GM12891 (cell line): ENCODE results near the gene BAZ1B.

Experiments
- DNase-seq: peaks from one replicate; pipeline ENCODE4 v3.0.0; 2011; ENCODE audit warnings: low spot score; ENCODE audit not compliant: insufficient read length
- FAIRE-seq: peaks from 2 replicates; lab custom pipeline; 2011; peaks lifted over from hg19 to GRCh38; lab: Jason Lieb, UNC
- PAX5 ChIP-seq: IDR thresholded peaks from 2 replicates; pipeline ENCODE4 v1.6.1; 2011; ENCODE audit warnings: low read length, moderate library complexity, mild to moderate bottlenecking; ENCODE audit not compliant: insufficient read depth, severe bottlenecking
- POLR2A ChIP-seq: IDR thresholded peaks from 2 replicates; pipeline ENCODE4 v1.6.1; 2011; ENCODE audit warnings: low read depth, low read length, control low read depth
- POLR2AphosphoS5 ChIP-seq: IDR thresholded peaks from 2 replicates; pipeline ENCODE4 v1.6.1; 2011; ENCODE audit warnings: low read depth, low read length, control low read depth
- POU2F2 ChIP-seq: IDR thresholded peaks from 2 replicates; pipeline ENCODE4 v1.6.1; 2011; ENCODE audit warnings: low read depth, mild to moderate bottlenecking, control low read depth, low read length, moderate library complexity
- SPI1 ChIP-seq: IDR thresholded peaks from 2 replicates; pipeline ENCODE4 v1.6.1; 2011; ENCODE audit warnings: low read depth, low read length, control low read depth
- TAF1 ChIP-seq: IDR thresholded peaks from 2 replicates; pipeline ENCODE4 v1.6.1; 2011; ENCODE audit warnings: low read depth, low read length, control low read depth

The BAZ1B gene

GRCh38 chr7:73449422-73449821 lies 72.7 kb downstream of the BAZ1B start:
- no peak for FAIRE-seq
- DNase-seq = no peak
- TF ChIP-seq TAF1 (no peak), SPI1 (no peak), POU2F2 (no peak), POLR2AphosphoS5 (no peak), POLR2A (no peak), PAX5 (no peak)

DNA sequence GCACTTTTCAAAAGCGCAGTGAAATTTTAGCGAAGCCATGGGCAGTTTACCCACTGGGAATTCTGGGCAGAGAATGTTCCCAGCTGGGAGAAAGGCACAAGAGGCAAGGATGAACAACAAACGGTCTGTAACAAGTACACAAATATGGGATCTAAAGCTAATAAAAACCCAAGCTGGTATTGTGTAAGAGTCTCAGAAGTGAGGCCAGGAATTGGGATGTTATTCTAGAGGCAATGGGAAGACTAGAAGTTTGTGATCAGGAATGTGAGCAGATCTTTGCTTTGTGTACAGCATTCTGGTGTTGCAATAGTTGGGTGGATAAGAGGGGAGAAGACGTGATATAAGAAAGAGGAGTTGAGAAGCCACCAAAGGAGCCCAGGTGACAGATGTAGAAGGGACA lies 73.5 kb downstream of the BAZ1B start:
- FAIRE-seq (no peak), DNase-seq (no peak)
- TF ChIP-seq TAF1 = no peak
- TF ChIP-seq POU2F2 = no peak
- no peak for TF ChIP-seq PAX5

DNA sequence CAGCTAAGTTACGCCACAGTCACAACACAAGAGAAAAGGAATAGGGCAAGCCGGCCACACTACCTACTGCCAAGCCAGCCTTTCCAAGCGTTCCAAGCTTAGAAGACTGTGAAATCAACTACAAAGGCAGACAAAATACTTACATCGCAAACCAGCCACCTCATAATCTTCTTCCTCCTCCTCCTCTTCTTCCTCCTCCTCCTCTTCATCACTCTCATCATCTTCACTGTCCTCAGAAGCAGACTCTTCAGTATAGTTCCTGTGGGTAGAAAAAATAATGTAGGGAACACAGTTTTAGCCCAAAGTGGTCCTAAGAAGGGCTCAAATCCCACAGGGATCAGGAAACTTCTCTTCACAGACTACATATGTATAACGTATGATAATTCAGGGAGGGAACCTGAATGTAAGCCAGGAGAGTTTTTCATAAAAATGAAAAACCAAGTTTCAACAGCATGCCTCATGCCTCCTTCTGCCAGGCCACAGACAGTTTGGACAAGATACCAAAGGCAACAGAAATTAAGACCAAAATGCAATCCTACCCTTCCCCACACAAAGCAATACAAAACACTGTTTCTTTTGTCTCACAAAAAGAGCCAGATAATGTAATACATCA lies 74.9 kb downstream of the BAZ1B start:
- FAIRE-seq (no peak), DNase-seq (no peak)
- TF ChIP-seq PAX5 (no peak), POU2F2 (no peak), SPI1 (no peak), POLR2A (no peak), POLR2AphosphoS5 (no peak), TAF1 (no peak)

GRCh38 chr7:73446682-73447081 lies 75.4 kb downstream of the BAZ1B start:
- DNase-seq (no peak), FAIRE-seq (no peak)
- TF ChIP-seq TAF1 = no peak
- no peak for TF ChIP-seq POLR2A
- no peak for TF ChIP-seq POU2F2
- TF ChIP-seq SPI1 = no peak
- TF ChIP-seq POLR2AphosphoS5 = no peak
- no peak for TF ChIP-seq PAX5

DNA sequence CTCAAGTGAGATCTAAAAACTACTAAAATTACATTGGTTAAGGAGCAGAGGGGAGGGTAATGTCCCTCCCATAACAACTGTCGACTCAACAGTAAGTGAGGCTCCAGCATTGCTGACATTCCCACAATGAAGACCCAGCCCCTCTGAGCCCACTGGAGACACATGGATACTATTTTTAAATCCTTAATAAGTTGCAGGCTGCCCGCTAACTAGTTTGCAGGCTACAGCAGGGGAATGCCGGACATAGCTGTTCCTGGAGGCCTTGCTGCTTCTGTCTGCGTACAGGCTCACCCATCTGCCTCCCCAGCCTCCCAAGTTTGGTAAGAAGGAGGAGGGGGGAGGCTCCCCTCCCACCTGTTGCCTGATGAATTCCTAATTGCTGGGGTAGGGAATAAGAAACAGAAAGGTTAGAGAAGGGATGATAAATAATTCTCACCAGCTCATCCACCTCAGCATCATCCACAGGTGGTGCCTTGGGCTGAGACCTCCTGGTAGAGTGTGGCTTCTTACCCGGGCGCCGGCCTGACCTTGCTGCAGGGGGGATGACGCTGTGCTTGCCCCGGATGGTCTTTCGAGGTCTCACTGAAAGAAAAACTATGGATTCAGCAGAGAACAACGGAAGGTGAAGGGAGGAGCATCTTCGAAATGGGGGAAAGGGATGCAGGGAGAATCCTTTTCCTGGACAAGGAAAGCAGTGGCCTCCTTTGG lies 78.4 kb downstream of the BAZ1B start:
- DNase-seq (no peak), FAIRE-seq (no peak)
- TF ChIP-seq SPI1 = no peak

- TF ChIP-seq SPI1 (no peak), POLR2A (no peak), POLR2AphosphoS5 (no peak), POU2F2 (no peak), PAX5 (no peak), TAF1 (no peak)
- DNase-seq (no peak), FAIRE-seq (no peak)
Observed at GRCh38 chr7:73442903-73443500, 79.1 kb downstream of the BAZ1B start.

DNA sequence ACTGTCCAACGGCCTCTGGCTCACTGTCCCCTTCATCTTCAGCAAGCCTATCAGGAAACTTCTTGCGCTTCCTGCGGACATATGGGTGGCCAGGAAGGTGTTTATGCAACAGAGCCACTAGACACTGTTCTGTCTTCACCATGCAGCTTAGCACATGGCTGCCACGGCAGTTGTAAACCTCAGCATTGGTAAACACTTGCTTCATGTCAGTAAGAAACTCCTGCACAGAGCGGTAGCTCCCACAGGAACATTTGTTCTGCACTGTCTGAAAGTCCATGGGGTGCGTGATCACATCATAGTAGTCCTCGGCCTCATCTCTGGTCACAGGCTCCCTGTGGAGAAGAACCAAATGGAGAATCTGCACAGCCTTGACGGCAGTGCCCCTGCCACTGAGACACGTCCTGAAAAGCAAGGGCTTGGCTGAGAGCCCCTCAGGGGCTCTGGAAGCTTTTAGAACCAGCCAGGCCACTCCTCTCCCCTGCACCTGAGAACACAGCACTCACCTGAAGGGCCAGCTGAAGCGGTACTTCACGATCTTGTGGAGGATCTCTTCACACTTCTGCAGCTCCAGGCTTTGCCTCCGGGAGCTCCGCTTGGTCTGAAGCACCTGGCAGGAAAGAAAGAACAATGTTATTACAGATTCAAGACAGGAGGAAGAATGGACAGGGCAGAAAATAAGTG lies 79.7 kb downstream of the BAZ1B start:
- no peak for DNase-seq
- no peak for FAIRE-seq
- TF ChIP-seq TAF1 (no peak), SPI1 (no peak), POLR2AphosphoS5 (no peak), POU2F2 (no peak), POLR2A (no peak), PAX5 (no peak)

DNA sequence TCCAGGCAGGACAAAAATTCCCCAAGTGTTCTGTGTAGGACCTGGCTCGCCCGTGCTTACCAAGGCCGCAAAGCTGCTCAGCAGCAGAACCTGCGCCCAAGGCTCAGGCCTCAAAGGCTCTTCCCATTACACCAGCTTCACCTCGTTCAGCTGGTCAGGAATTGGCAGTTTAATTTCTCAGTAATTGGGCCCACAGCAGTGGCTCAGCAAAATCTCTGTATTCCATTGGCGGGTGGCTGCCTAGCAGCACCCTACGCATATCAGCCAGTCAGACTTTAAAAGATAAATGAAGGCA lies 82.7 kb downstream of the BAZ1B start:
- FAIRE-seq (no peak), DNase-seq (no peak)
- peak; percentile 3; the same call in 1 of the 2 replicates for TF ChIP-seq POLR2AphosphoS5
- TF ChIP-seq TAF1 = no peak
- TF ChIP-seq PAX5 = no peak
- TF ChIP-seq SPI1 = no peak
- no peak for TF ChIP-seq POU2F2
- TF ChIP-seq POLR2A = no peak

DNA sequence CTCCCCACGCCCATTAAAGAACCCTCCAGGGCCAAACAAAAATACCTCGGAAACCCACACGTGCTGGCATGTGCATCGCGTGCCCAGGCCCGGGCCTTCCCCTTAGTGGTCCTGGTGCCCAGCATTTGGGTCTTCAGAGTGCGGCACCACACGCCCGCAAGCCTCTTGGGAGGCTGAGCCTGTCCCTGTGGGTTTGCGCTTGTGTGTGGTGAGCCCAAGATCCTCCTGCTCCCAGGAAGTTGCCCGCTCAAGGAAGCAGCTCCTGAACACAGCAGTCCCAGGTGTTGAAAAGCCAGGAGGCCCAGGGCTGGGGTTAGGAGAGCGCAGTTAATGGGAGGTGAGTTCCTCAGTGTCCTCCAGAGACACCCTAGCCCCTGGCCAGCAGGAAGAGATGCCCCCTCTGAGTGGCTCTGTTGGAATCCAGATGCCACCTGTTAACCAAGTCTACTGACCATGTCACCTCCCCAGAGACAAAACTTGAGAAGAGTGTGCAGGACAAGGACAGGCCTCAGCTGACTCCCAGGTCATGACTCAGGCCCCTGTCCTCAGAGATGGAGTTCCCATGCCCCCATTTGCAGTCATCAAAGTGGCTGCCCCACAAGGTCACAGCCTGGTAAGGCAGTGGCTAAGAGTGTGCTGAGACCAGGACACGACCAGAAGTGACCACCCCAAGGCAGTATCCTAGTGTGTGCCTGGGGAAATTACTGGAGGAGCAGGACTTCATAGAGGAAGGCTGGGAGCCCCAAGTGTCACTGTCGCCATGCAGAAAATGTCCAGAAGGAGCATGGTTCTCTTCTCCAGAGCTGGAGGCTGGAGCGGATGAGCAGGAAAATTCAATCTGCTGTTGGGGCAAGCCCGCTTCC lies 83.3 kb downstream of the BAZ1B start:
- DNase-seq (no peak), FAIRE-seq (no peak)
- TF ChIP-seq POU2F2 = no peak
- no peak for TF ChIP-seq PAX5
- TF ChIP-seq TAF1 = no peak
- no peak for TF ChIP-seq SPI1
- TF ChIP-seq POLR2AphosphoS5 = 0 out of 2 replicates have a peak, but pooled peaks have one; percentile 15
